Retinal pigment epithelial cell (primary cell): ENCODE results near the gene MMP12.
A peak's percentile ranks its signal among the peaks of the same experiment; 100 is the strongest.
"Not testable (repeated sequence)": the region's sequence is repeated elsewhere in the genome, so short reads cannot be mapped to it uniquely, and the experiment has no call there.

Experiments used
- DNase-seq: peaks from one replicate; pipeline ENCODE4 v3.0.0-alpha.2; 2010; ENCODE audit warnings: low read depth
- H3K4me3 ChIP-seq: 2 replicates; pipeline ENCODE4 v1.5.1; 2011; ENCODE audit warnings: mild to moderate bottlenecking, low read length, control low read depth, moderate library complexity
- CTCF ChIP-seq: conservative IDR thresholded peaks from 2 replicates; pipeline ENCODE4 v1.5.1; 2011; ENCODE audit warnings: low read depth, low read length, control low read depth, inconsistent platforms

Gene MMP12

GRCh38 chr11:102911758-102912481 is 37.1 kb upstream of the MMP12 start:
- TF ChIP-seq CTCF = no peak
- no peak for DNase-seq
- H3K4me3 ChIP-seq = no peak overlapping the region

- DNase-seq = not testable (repeated sequence)
These were observed 31.1 kb upstream of the MMP12 start for GRCh38 chr11:102905848-102906247.

GRCh38 chr11:102903895-102904294 is 29.1 kb upstream of the MMP12 start:
- not testable (repeated sequence) for DNase-seq, H3K4me3 ChIP-seq

More at GRCh38 chr11:102905848-102906247, 31.1 kb upstream of the MMP12 start:
- H3K4me3 ChIP-seq = not testable (repeated sequence)

GRCh38 chr11:102900346-102900745 is 25.6 kb upstream of the MMP12 start:
- TF ChIP-seq CTCF = no peak

GRCh38 chr11:102891736-102892135 is 17.0 kb upstream of the MMP12 start:
- DNase-seq = no peak
- TF ChIP-seq CTCF = peak; percentile 4

More at GRCh38 chr11:102900346-102900745, 25.6 kb upstream of the MMP12 start:
- no peak overlapping the region for H3K4me3 ChIP-seq
- DNase-seq = no peak

GRCh38 chr11:102886999-102887398 is 12.2 kb upstream of the MMP12 start:
- no peak overlapping the region for H3K4me3 ChIP-seq
- no peak for TF ChIP-seq CTCF
- DNase-seq = no peak

More at GRCh38 chr11:102891736-102892135, 17.0 kb upstream of the MMP12 start:
- no peak overlapping the region for H3K4me3 ChIP-seq

GRCh38 chr11:102883141-102883540 is 8.4 kb upstream of the MMP12 start:
- TF ChIP-seq CTCF = no peak
- no peak overlapping the region for H3K4me3 ChIP-seq
- DNase-seq = no peak

- no peak overlapping the region for H3K4me3 ChIP-seq
- no peak for TF ChIP-seq CTCF
- no peak for DNase-seq
These were observed 7.7 kb upstream of the MMP12 start for GRCh38 chr11:102882389-102883024.
